ENCODE measurements around the gene TPP1.

Gene TPP1

GRCh38 chr11:6584528-6584927 is 34.7 kb downstream of the TPP1 start:
- no peak for DNase-seq

- DNase-seq, result no peak
These were observed 35.6 kb downstream of the TPP1 start for GRCh38 chr11:6583584-6583983.

GRCh38 chr11:6579681-6580080 is 39.5 kb downstream of the TPP1 start:
- no peak for DNase-seq

GRCh38 chr11:6578134-6578533 is 41.1 kb downstream of the TPP1 start:
- no peak for DNase-seq

GRCh38 chr11:6576471-6577373 is 42.5 kb downstream of the TPP1 start:
- no peak for DNase-seq

GRCh38 chr11:6574816-6575715 is 44.2 kb downstream of the TPP1 start:
- DNase-seq, result no peak

GRCh38 chr11:6572215-6572614 is 47.0 kb downstream of the TPP1 start:
- no peak for DNase-seq

GRCh38 chr11:6571434-6572008 is 47.7 kb downstream of the TPP1 start:
- DNase-seq, result no peak

- DNase-seq, result no peak
These were observed 48.4 kb downstream of the TPP1 start for GRCh38 chr11:6570691-6571427.

GRCh38 chr11:6569706-6570105 is 49.5 kb downstream of the TPP1 start:
- no peak for DNase-seq

- no peak for DNase-seq
These were observed 50.9 kb downstream of the TPP1 start for GRCh38 chr11:6568191-6568918.

- no peak for DNase-seq
These were observed 51.9 kb downstream of the TPP1 start for GRCh38 chr11:6567371-6567745.

GRCh38 chr11:6566704-6567370 is 52.4 kb downstream of the TPP1 start:
- no peak for DNase-seq

GRCh38 chr11:6565988-6566703 is 53.1 kb downstream of the TPP1 start:
- DNase-seq, result no peak

GRCh38 chr11:6565325-6565724 is 53.9 kb downstream of the TPP1 start:
- no peak for DNase-seq

- no peak for DNase-seq
These were observed 55.6 kb downstream of the TPP1 start for GRCh38 chr11:6563667-6564066.

- no peak for DNase-seq
These were observed 56.1 kb downstream of the TPP1 start for GRCh38 chr11:6563121-6563619.
